MG63 (cell line): ENCODE results near the gene MRPS11. TPM values are rescaled to one million over a fixed set of nuclear protein-coding genes. Genes with fewer than 3 reads are reported as not detected.
"Not testable (repeated sequence)": the region's sequence is repeated elsewhere in the genome, so short reads cannot be mapped to it uniquely, and the experiment has no call there.

Experiments
- DNase-seq: peaks from one replicate; pipeline ENCODE4 v3.0.0-alpha.2; 2020
- H3K27me3 ChIP-seq: fragments of 250-450 bp; sonication (Bioruptor Pico); 2 replicates; pipeline ENCODE4 v1.5.1; 2020; ENCODE audit warnings: mild to moderate bottlenecking, moderate library complexity
- H3K36me3 ChIP-seq: fragments of 250-450 bp; sonication (Bioruptor Pico); 2 replicates; pipeline ENCODE4 v1.5.1; 2020; ENCODE audit warnings: mild to moderate bottlenecking, moderate library complexity
- H3K4me3 ChIP-seq: fragments of 250-450 bp; sonication (Bioruptor Pico); 2 replicates; pipeline ENCODE4 v1.5.1; 2020; ENCODE audit warnings: mild to moderate bottlenecking, moderate library complexity
- H3K9me3 ChIP-seq: fragments of 250-450 bp; sonication (Bioruptor Pico); 2 replicates; pipeline ENCODE4 v1.5.1; 2020; ENCODE audit warnings: mild to moderate bottlenecking, moderate library complexity
- total RNA-seq: library from RNA; depleted of rRNA; stranded (reverse); fragments of >200 nt; shearing (Covaris generic); gene quantifications from 2 replicates; pipeline ENCODE4 v1.2.3, GENCODE V29; 2014; ENCODE audit warnings: low replicate concordance; rRNA removed

The MRPS11 gene
- total RNA-seq, 1 experiment from 2014 or later = 103 TPM

- no peaks in the 10 kb centered on the region for H3K27me3 ChIP-seq
Observed at GRCh38 chr15:88509321-88509720, 41.8 kb downstream of the MRPS11 start.

GRCh38 chr15:88509964-88510363, 42.5 kb downstream of the MRPS11 start:
- DNase-seq = no peak
- H3K27me3 ChIP-seq = no peaks in the 10 kb centered on the region
- H3K36me3 ChIP-seq = peaks cover 3% of the 10 kb centered on the region
- no peak overlapping the region for H3K4me3 ChIP-seq
- no peaks in the 10 kb centered on the region for H3K9me3 ChIP-seq

More at GRCh38 chr15:88509321-88509720, 41.8 kb downstream of the MRPS11 start:
- H3K36me3 ChIP-seq = peaks cover 3% of the 10 kb centered on the region
- no peaks in the 10 kb centered on the region for H3K9me3 ChIP-seq
- H3K4me3 ChIP-seq = no peak overlapping the region
- no peak for DNase-seq

- Histone ChIP-seq H3K4me3 (no peak overlapping the region), H3K27me3 (no peaks in the 10 kb centered on the region), H3K36me3 (peaks cover 3% of the 10 kb centered on the region), H3K9me3 (no peaks in the 10 kb centered on the region)
- DNase-seq = no peak
Observed at GRCh38 chr15:88511161-88511560, 43.7 kb downstream of the MRPS11 start.

GRCh38 chr15:88512078-88512477, 44.6 kb downstream of the MRPS11 start:
- no peak overlapping the region for H3K4me3 ChIP-seq
- no peaks in the 10 kb centered on the region for H3K9me3 ChIP-seq
- H3K36me3 ChIP-seq = peaks cover 3% of the 10 kb centered on the region
- no peaks in the 10 kb centered on the region for H3K27me3 ChIP-seq
- no peak for DNase-seq

GRCh38 chr15:88512601-88513000, 45.1 kb downstream of the MRPS11 start:
- no peaks in the 10 kb centered on the region for H3K9me3 ChIP-seq
- no peak overlapping the region for H3K4me3 ChIP-seq
- DNase-seq = no peak
- no peaks in the 10 kb centered on the region for H3K27me3 ChIP-seq
- peaks cover 3% of the 10 kb centered on the region for H3K36me3 ChIP-seq

- H3K27me3 ChIP-seq = no peaks in the 10 kb centered on the region
- DNase-seq = no peak
- H3K36me3 ChIP-seq = peaks cover 3% of the 10 kb centered on the region
- no peak overlapping the region for H3K4me3 ChIP-seq
- H3K9me3 ChIP-seq = no peaks in the 10 kb centered on the region
Observed at GRCh38 chr15:88513195-88513594, 45.7 kb downstream of the MRPS11 start.

GRCh38 chr15:88518903-88519302, 51.4 kb downstream of the MRPS11 start:
- Histone ChIP-seq H3K9me3 (no peaks in the 10 kb centered on the region), H3K4me3 (no peak overlapping the region), H3K36me3 (no peaks in the 10 kb centered on the region; the same call in 1 of the 2 replicates), H3K27me3 (no peaks in the 10 kb centered on the region)
- no peak for DNase-seq

GRCh38 chr15:88524094-88524493, 56.6 kb downstream of the MRPS11 start:
- not testable (repeated sequence) for H3K27me3 ChIP-seq, H3K9me3 ChIP-seq, DNase-seq, H3K4me3 ChIP-seq
- H3K36me3 ChIP-seq = peaks cover 17% of the 10 kb centered on the region

- no peak for DNase-seq
- Histone ChIP-seq H3K27me3 (no peaks in the 10 kb centered on the region), H3K4me3 (no peak overlapping the region), H3K9me3 (no peaks in the 10 kb centered on the region), H3K36me3 (peaks cover 28% of the 10 kb centered on the region)
Observed at GRCh38 chr15:88525418-88525817, 57.9 kb downstream of the MRPS11 start.

GRCh38 chr15:88526247-88526879, 58.9 kb downstream of the MRPS11 start:
- Histone ChIP-seq H3K36me3 (peaks cover 37% of the 10 kb centered on the region), H3K27me3 (no peaks in the 10 kb centered on the region), H3K9me3 (no peaks in the 10 kb centered on the region), H3K4me3 (no peak overlapping the region)
- no peak for DNase-seq

GRCh38 chr15:88529021-88529630, 61.6 kb downstream of the MRPS11 start:
- no peak for DNase-seq
- Histone ChIP-seq H3K4me3 (no peak overlapping the region), H3K9me3 (peaks cover 4% of the 10 kb centered on the region; the same call in 1 of the 2 replicates), H3K36me3 (peaks cover 37% of the 10 kb centered on the region), H3K27me3 (no peaks in the 10 kb centered on the region)

Other genes starting within 250 kb of the MRPS11 start
- 4.0 TPM in 1 of 2 replicates, not detected in the other for gene NTRK3, start 211.0 kb upstream of the MRPS11 start, total RNA-seq
- gene MRPL46, start 320 bp upstream of the MRPS11 start, total RNA-seq = 41.4 and 49.7 TPM in 2 replicates
- 2.0 and 4.0 TPM in 2 replicates for gene DET1, start 79.0 kb downstream of the MRPS11 start, total RNA-seq
- 33.5 and 48.4 TPM in 2 replicates for gene AEN, start 153.6 kb downstream of the MRPS11 start, total RNA-seq
- 19.2 TPM in 1 of 2 replicates, not detected in the other for gene ISG20, start 171.3 kb downstream of the MRPS11 start, total RNA-seq